ENCODE data around the gene SLX4IP.

DNA sequence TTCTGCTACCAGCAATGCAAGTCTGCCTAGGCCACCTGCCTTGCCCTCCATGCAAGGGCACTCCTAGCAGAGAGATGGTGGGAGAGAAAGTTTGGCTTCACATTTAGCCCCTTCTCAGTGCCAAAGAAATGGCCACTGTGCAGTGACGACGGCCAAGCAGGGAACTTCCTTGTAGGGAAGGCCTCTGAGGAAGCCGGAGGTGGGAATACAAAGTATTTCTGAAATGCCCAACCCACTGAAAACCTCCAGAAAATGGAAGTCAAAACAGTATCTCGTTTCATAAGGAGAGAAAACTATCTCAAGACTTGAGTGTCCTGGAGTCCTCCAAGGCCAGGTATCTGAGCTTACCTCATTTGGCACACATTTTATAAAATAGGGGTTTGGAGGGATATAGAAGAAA lies 196.0 kb downstream of the SLX4IP start:
- TF ChIP-seq EZH2 (IDR thresholded peaks at IDR 0.05) (no peak), POLR2AphosphoS5 (IDR thresholded peaks at IDR 0.05; ENCODE audit: borderline replicate concordance, low read depth, low read length) (no peak)

Data from SK-N-MC (cell line).